OCI-LY1 (cell line): ENCODE data around the gene USP34.

Experiments
- H2AFZ ChIP-seq: fragments of 200-600 bp; sonication (generic), shearing (Covaris generic); 2 replicates; pipeline ENCODE4 v1.6.0; 2014; ENCODE audit warnings: antibody characterized with exemption, mild to moderate bottlenecking, low read length
- H3F3A ChIP-seq: fragments of 200-600 bp; sonication (generic), shearing (Covaris generic); 2 replicates; pipeline ENCODE4 v1.6.0; 2014; ENCODE audit warnings: mild to moderate bottlenecking, antibody characterized with exemption, low read length, moderate library complexity; ENCODE audit not compliant: insufficient read depth
- H3K27ac ChIP-seq: fragments of 200-600 bp; sonication (generic); 2 replicates; pipeline ENCODE4 v1.5.1; 2014; ENCODE audit warnings: low read length, mixed run types, mild to moderate bottlenecking, low read depth; ENCODE audit not compliant: poor library complexity, severe bottlenecking
- H3K27me3 ChIP-seq: fragments of 200-600 bp; sonication (generic); 2 replicates; pipeline ENCODE4 v1.6.0; 2014; ENCODE audit warnings: antibody characterized with exemption, mild to moderate bottlenecking, low read length, moderate library complexity; ENCODE audit not compliant: insufficient read depth
- H3K36me3 ChIP-seq: fragments of 200-600 bp; sonication (generic); 2 replicates; pipeline ENCODE4 v1.6.1; 2014; ENCODE audit warnings: mild to moderate bottlenecking, antibody characterized with exemption, low read length, moderate library complexity, mixed read lengths; ENCODE audit not compliant: insufficient read depth
- H3K4me1 ChIP-seq: fragments of 200-600 bp; sonication (generic); 2 replicates; pipeline ENCODE4 v1.5.1; 2014; ENCODE audit warnings: mild to moderate bottlenecking, low read length, moderate library complexity; ENCODE audit not compliant: insufficient read depth, severe bottlenecking
- H3K4me2 ChIP-seq: fragments of 200-600 bp; sonication (generic), shearing (Covaris generic); 2 replicates; pipeline ENCODE4 v1.6.1; 2014; ENCODE audit warnings: low read length
- H3K4me3 ChIP-seq: fragments of 200-600 bp; sonication (generic); 2 replicates; pipeline ENCODE4 v1.5.1; 2014; ENCODE audit warnings: low read length, low read depth, mild to moderate bottlenecking, mixed read lengths; ENCODE audit not compliant: poor library complexity, severe bottlenecking
- H3K79me2 ChIP-seq: fragments of 200-600 bp; shearing (Covaris generic); 2 replicates; pipeline ENCODE4 v1.6.1; 2016; ENCODE audit warnings: mixed run types, low read length, mixed read lengths; ENCODE audit not compliant: insufficient read depth
- H3K9ac ChIP-seq: fragments of 200-600 bp; sonication (generic), shearing (Covaris generic); 2 replicates; pipeline ENCODE4 v1.6.1; 2014; ENCODE audit warnings: mild to moderate bottlenecking, low read length, mixed read lengths
- H3K9me2 ChIP-seq: fragments of 200-600 bp; sonication (generic), shearing (Covaris generic); 2 replicates; pipeline ENCODE4 v1.6.1; 2014; ENCODE audit warnings: low read depth, mild to moderate bottlenecking, low read length, mixed read lengths
- H3K9me3 ChIP-seq: fragments of 200-600 bp; shearing (Covaris generic); 2 replicates; pipeline ENCODE4 v1.6.1; 2014; ENCODE audit warnings: low read length, mixed read lengths
- H4K20me1 ChIP-seq: fragments of 200-600 bp; sonication (generic), shearing (Covaris generic); 2 replicates; pipeline ENCODE4 v1.6.0; 2016; ENCODE audit warnings: mild to moderate bottlenecking, low read length; ENCODE audit not compliant: insufficient read depth
- CTCF ChIP-seq: fragments of 200-600 bp; sonication (generic), shearing (Covaris generic); IDR thresholded peaks from 2 replicates; pipeline ENCODE4 v1.5.1; 2017; ENCODE audit warnings: mild to moderate bottlenecking, antibody characterized with exemption, low read length, moderate library complexity, mixed read lengths
- EZH2 ChIP-seq: fragments of 200-600 bp; sonication (generic), shearing (Covaris generic); IDR thresholded peaks from 2 replicates; pipeline ENCODE4 v1.8.0; 2017; ENCODE audit warnings: borderline replicate concordance, mixed run types, mild to moderate bottlenecking, antibody characterized with exemption, low read length, moderate library complexity, mixed read lengths

The USP34 gene

GRCh38 chr2:61144697-61145268 lies 326.1 kb downstream of the USP34 start:
- no peaks in the 10 kb centered on the region for H3F3A ChIP-seq
- H3K79me2 ChIP-seq = no peaks in the 10 kb centered on the region
- no peaks in the 10 kb centered on the region for H3K9me3 ChIP-seq
- no peaks in the 10 kb centered on the region for H3K27me3 ChIP-seq
- H3K9me2 ChIP-seq = no peaks in the 10 kb centered on the region
- peak overlapping the region; percentile 33 for H3K27ac ChIP-seq
- peaks cover 6% of the 10 kb centered on the region for H3K4me1 ChIP-seq
- no peak for TF ChIP-seq EZH2
- no peak; the same call in 1 of the 2 replicates for TF ChIP-seq CTCF
- H2AFZ ChIP-seq = no peak overlapping the region
- H3K4me3 ChIP-seq = peak overlapping the region; percentile 63
- H3K9ac ChIP-seq = peak overlapping the region; percentile 54
- peaks cover 24% of the 10 kb centered on the region for H3K36me3 ChIP-seq
- peak overlapping the region; percentile 53 for H3K4me2 ChIP-seq
- no peaks in the 10 kb centered on the region for H4K20me1 ChIP-seq

- Histone ChIP-seq H3K27ac (no peak overlapping the region), H2AFZ (no peak overlapping the region), H3K4me1 (peaks cover 6% of the 10 kb centered on the region), H3K4me3 (no peak overlapping the region), H3K9me2 (no peaks in the 10 kb centered on the region), H3K9ac (no peak overlapping the region), H3K9me3 (no peaks in the 10 kb centered on the region), H3K79me2 (no peaks in the 10 kb centered on the region), H3K36me3 (peaks cover 8% of the 10 kb centered on the region), H3F3A (no peaks in the 10 kb centered on the region), H3K4me2 (no peak overlapping the region), H3K27me3 (no peaks in the 10 kb centered on the region), H4K20me1 (no peaks in the 10 kb centered on the region)
- TF ChIP-seq CTCF = no peak
- TF ChIP-seq EZH2 = no peak
Observed at GRCh38 chr2:61141151-61141550, 329.7 kb downstream of the USP34 start.

- Histone ChIP-seq H3K27me3 (no peaks in the 10 kb centered on the region), H3K27ac (no peak overlapping the region), H4K20me1 (no peaks in the 10 kb centered on the region), H3K79me2 (no peaks in the 10 kb centered on the region), H3K36me3 (peaks cover 5% of the 10 kb centered on the region; the same call in 1 of the 2 replicates), H2AFZ (no peak overlapping the region), H3K4me2 (no peak overlapping the region), H3K4me3 (no peak overlapping the region), H3K9me3 (no peaks in the 10 kb centered on the region), H3K9ac (no peak overlapping the region), H3K4me1 (no peaks in the 10 kb centered on the region), H3K9me2 (no peaks in the 10 kb centered on the region), H3F3A (no peaks in the 10 kb centered on the region)
- no peak for TF ChIP-seq CTCF
- no peak for TF ChIP-seq EZH2
Observed at GRCh38 chr2:61138859-61139258, 332.0 kb downstream of the USP34 start.
